Breast epithelium (tissue), 3 donors: ENCODE results near the gene RELA.

Experiments
- CTCF ChIP-seq, 3 donors: fragments of 450-650 bp; IDR thresholded peaks; one replicate each; pipeline ENCODE4 v1.5.1; 2016 to 2017; ENCODE audit warnings: antibody characterized with exemption in 3 of 3, mild to moderate bottlenecking in 3 of 3, moderate library complexity in 3 of 3
- POLR2A ChIP-seq: fragments of 450-650 bp; IDR thresholded peaks from one replicate; pipeline ENCODE4 v1.6.1; 2016; ENCODE audit warnings: antibody characterized with exemption, mild to moderate bottlenecking, moderate library complexity
- POLR2AphosphoS5 ChIP-seq, 3 donors: sonication (generic); formaldehyde crosslinking; IDR thresholded peaks; one replicate each; pipeline ENCODE4 v1.6.1; 2017; ENCODE audit warnings: antibody characterized with exemption in 3 of 3

GRCh38 chr11:65699306-65699705, 36.6 kb upstream of the RELA start:
- TF ChIP-seq CTCF (IDR thresholded peaks at IDR 0.05) (no peak), POLR2AphosphoS5 (IDR thresholded peaks at IDR 0.05) (no peak), POLR2A (no peak)
